Embryonic facial prominence (tissue), 1 donor: ENCODE data around the gene TTLL10.
"Not testable (repeated sequence)": the region's sequence is repeated elsewhere in the genome, so short reads cannot be mapped to it uniquely, and the experiment has no call there.

ENCODE experiments used
- DNase-seq: peaks from one replicate; pipeline ENCODE4 v3.0.0-alpha.2; 2016; ENCODE audit errors: extremely low spot score

The TTLL10 gene

DNA sequence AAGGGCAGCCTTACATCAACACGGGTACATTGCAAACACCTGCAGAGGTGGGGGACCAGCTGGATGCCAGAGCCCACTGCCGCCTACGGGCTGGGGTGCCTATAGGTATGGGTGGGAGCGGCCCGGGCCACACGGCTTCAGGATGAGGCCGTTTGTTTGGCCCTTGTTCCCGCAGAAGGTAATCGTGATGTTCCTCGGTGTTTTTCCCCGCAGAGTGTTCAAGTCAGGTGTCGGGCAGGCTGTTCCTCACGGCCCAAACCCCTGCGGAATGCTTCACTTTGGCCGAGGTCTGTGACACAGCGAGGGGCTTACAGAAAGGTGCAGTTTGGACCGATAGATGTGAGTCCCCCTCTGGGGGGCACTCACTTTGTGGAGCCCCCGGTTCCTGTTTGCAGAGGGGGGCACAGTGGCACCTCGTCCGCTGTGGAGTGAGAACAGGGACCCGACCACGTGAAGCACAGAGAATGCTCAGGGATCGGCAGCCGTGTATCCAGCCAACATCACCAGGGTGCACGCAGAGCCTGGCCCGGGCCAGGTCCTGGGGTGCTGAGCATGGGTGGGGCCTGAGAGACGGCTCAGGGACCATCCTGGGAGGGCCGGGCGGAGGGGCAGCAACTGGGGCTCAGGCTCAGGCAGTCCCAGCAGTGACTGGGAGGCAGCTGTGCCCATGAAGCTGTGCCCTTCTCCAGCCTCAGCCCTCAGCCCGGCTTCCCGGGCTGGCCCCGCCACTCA lies 453 bp upstream of the TTLL10 start:
- no peak for DNase-seq

DNA sequence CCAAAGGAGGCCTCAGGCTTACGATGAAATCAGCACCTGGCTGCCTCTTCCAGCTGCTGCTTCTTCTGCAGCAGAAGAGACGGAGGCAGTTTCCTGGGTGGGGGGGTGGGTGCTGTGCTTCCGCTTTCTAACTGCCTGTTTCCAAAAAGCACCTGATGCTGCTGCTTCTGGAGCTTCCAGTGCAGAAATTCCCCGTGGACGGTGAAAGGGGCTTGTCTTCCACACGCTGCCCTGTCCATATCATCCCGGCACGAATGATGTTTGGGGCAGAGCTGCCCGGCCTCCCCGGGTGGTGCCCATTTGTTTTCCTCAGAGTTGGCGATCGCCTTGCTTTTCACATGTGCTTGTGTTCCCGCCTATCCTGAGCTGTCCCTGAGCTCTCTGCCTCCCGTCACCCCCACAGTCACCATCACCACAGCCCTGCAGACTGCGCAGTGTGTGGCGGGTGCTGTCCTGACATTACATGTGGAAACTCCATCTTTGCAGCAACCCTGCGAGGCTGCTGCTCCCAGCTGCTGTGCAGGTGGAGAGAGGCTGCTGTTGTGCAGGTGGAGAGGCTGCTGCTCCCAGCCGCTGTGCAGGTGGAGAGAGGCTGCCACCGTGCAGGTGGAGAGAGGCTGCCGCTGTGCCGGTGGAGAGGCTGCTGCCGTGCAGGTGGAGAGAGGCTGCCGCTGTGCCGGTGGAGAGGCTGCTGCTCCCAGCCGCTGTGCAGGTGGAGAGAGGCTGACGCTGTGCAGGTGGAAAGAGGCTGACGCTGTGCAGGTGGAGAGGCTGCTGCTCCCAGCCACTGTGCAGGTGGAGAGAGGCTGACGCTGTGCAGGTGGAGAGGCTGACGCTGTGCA lies 1.8 kb downstream of the TTLL10 start:
- DNase-seq, result no peak

DNA sequence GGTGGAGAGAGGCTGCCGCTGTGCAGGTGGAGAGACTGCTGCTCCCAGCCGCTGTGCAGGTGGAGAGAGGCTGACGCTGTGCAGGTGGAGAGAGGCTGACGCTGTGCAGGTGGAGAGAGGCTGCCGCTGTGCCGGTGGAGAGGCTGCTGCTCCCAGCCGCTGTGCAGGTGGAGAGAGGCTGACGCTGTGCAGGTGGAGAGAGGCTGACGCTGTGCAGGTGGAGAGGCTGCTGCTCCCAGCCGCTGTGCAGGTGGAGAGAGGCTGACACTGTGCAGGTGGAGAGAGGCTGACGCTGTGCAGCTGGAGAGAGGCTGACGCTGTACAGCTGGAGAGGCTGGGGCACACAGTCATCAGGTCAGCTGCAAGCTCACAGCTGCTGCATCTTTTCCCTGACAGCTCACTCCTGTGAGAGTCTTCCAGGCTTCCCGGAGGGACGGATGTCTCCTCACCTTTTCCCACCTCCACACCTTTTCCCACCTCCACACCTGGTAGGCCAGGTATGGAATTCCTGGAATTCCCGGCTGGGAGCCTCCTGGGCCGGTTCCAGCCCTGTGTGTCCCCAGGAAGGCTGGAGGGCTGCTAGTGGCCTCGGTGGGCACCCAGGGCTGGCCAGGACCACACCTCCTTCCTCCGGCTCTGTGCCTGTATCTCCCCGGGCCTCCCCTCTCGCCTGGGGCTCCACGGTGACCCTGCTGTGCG lies 2.5 kb downstream of the TTLL10 start:
- not testable (repeated sequence) for DNase-seq

DNA sequence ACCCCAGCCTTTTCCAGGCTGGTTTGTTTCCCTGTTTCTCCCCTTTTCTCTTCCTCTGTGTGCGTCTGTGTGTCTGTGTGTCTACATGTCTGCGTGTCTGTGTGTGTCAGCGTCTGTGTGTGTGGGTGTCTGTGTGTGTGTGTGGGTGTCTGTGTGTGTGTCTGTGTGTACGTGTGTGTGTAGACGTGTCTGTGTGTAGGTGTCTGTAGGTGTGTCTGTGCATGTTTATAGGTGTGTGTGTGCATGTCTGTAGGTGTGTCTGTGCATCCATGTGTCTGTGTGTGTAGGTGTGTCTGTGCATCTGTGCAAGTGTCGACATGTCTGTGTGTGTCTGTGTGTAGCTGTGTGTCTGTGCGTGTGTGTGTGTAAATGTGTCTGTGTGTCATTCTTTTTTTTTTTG lies 3.3 kb downstream of the TTLL10 start:
- no peak for DNase-seq

DNA sequence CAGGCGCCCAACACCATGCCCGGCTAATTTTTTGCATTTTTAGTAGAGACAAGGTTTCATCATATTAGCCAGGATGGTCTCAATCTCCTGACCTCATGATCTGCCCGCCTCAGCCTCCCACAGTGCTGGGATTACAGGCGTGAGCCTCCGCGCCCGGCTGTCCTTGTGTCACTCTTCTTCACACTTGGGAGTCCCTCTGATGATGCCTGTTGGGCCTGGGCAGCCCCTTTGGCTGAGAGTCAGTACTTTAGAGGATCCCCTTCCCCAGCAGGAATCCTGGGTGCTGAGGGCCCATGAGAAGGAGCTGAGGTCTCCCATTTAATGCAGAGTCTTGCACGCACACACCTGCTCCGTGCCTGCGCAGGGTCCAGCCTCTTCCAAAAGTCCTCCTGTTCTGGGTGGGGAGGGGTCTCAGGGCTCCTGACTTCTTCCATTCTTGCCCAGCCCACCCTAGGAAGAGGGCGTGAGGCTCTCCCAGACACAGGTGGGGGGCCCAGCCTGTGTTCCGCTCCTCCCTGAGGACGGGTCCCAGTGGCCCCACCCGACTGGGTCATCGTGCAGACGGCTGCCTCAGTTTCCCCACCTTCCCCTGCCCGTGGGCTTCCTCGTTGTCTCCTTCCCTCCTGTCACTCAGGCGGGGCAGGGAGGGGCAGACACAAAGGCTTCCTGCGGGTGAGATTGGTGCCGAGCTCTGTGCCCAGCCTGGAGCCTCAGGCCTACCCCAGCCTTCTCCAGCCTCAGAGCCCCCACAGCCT lies 3.9 kb downstream of the TTLL10 start:
- DNase-seq, result no peak

DNA sequence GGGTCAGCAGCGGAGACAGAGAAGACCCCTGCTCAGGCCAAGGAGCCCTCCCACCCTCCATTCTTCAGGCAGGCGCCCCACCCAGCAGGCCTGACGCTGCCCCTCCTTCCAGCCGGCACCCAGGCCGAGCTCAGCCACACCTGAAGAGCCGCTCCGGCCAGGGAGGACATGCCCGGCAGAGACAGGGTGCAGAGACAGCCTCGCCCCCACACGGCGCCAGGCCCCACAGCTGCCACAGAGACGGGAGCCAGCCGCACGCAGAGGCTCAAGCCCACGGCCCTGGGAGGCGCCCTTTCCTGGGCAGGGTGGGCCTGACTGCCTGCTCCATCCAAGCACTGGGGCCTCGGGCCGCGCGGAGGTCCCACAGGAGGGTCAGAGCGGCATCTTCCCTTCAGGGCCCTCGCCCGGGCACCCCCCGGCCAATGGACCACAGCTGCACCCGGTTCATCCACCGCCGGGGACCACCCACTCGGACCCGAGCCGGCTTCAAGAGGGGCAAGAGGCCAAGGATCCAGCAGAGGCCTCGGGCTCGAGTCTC lies 5.2 kb downstream of the TTLL10 start:
- no peak for DNase-seq

DNA sequence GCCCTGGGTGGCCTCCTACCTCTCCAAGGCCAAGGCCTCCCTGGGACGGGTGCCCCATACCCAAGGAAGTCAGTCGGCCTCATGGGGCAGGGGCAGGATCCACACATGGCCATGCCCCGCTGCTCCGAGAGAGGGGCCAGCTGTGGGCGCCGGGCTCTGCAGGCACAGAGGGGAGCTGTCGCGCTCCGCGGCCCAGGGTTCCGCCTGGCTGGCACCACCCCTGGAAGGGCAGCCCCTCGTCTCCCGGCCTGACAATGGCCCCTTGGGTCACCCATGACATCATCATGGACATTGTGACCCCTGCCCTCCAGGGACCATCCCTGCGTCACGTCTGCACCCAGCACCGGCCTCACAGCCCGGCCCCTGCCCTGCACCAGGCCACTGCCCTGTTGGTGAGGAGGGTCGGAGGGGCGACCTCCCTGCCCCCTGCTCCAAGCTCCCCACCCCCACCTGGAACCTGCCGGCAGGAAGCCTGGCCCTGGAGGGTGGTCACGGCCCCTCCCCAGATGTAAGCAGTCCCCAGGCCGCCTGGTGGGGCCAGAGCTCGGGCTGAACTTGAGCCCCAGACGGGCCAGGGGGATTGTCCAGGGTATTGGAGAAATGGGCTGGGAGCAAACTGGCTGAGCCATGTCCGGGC lies 5.8 kb downstream of the TTLL10 start:
- DNase-seq, result no peak

DNA sequence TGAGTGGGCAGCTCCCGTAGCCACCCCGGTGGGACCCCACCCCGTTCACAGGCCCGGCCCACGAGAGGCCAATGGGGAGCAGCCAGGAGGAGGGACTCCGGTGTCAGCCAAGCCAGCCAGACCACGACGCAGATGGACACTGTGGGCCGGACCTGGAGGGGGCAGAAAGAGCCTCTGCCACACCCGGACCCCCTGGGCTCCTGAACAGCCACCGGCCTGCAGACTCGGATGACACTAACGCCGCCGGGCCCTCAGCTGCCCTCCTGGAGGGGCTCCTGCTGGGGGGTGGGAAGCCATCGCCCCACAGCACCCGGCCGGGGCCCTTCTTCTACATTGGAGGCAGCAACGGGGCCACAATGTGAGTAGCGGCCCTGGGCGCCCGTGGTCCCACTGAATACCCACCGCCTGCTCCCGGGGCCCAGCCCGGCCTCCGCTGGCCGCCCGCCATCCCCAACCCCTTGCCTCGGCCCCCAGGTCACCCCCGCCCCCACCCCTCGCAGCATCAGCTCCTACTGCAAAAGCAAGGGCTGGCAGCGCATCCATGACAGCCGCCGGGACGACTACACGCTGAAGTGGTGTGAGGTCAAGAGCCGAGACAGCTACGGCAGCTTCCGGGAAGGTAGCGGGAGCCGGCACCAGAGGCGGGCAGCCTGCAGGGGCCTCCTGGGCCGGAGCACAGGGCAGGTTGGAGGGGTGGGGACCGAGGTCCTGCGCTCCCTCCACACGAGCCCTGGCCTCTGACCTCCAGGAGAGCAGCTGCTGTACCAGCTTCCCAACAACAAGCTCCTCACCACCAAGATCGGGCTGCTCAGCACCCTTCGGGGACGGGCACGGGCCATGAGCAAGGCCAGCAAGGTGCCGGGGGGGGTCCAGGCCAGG lies 6.5 kb downstream of the TTLL10 start:
- no peak for DNase-seq

DNA sequence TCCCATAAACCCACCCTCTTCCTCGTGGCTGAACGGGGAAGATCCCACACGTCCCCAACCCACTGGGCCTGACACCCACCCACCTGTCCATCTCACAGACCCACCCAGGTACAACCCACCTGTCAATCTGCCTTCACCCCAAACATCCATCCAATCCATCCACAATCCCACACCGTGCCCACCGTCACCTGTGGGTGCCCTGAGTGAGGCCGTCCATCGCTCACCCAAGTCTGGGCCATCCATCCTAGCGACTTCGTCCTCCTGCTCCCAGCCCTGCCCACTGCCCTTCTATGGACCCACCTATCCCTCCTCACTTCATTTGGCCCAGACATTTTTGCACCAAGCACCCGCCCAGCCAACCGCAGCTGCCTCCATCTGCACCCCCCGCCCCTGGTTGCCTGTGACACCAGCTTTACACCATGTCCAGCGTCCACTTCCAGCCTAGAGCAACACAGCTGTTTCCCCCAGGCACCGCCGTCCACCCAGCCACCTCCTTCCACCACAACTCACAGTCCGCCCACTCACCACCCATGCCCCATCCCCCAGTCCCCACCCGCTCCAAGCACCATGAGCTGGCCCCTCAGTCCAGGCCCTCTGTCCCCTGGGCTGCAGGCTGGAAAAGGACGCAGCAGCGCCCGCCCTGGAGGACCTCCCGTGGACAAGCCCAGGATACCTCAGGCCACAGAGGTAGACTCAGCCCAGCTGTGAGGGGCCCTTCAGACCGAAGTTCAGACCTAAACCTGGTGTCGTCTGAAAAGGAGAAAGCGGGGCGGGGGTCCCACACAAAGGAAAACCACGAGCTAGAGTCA lies 7.7 kb downstream of the TTLL10 start:
- DNase-seq, result no peak

DNA sequence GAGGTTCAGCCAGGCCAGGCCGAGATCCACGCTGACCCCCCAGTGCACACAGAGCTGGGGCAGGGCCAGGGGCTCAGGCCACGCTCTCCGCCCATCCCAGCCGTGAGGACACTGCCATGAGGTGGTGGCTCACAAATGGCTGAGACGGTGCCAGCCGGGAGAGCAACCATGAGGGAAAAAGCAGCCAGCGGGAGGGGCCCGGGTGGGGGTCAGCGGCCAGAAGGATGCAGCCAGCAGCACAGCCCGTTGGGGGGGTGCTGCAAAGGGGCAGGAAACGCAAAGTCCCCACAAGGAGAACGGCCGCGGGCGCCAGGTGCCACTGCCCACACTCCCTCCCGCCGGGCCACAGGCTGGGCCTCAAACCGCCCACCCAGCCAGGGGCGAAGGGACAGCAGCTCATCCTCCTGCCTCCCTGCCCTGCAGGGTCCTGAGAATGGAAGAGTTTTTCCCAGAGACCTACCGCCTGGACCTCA lies 8.3 kb downstream of the TTLL10 start:
- no peak for DNase-seq

DNA sequence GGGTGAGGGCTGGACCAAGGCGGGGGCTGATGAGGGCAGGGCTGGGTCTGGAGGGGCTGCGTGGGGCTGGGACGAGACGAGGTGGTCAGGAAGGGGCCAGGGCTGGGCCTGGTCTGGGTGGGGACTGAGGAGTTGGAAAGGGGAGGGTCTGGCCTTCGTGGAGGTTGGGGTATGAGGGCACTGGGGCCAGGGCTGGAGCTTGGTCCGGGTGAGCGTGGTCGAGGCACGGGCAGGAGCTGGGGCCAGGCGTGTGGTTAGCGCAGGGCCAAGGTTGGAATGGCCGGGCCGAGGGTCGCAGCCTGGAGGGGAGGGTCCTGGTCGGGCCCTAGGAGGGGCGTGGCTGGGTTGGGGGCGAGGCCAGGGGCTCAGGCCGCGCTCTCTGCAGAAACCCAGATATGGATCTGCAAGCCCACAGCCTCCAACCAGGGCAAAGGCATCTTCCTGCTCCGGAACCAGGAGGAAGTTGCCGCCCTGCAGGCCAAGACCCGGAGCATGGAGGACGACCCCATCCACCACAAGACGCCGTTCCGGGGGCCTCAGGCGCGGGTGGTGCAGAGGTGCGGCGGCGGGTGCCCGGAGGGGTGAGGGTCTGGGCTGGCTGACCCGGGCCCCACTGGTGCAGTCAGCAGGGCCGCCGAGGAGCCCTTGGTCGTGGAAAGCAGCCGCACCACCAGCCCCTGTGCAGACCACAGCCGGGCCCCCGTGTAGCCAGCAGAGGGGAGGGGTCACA lies 9.0 kb downstream of the TTLL10 start:
- no peak for DNase-seq

DNA sequence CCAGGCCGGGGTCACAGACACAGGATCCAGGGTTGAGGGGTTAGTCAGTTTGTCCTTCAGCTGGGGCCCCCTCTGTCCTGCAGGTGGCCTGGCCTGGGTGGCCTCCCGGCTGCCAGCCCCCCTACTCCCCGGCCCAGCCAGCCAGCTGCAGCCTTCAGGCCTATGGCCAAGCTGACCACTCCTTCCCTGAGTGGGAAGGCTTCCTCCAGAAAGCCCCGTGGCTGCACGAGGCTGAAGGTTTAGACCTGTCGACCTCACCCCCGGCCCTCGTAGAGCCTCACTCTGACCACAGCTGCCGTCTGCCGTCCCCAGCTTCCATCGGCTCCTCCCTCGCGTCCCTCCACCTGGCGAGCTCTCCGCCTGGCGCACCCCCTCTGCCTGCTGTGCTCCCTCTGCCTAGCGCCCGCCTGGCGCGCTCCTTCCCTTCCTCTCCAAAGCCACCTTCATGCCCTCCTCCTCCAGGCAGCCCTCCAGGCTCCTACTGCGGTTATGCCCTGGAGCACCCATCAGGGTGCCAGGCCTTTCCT lies 9.6 kb downstream of the TTLL10 start:
- DNase-seq, result no peak

DNA sequence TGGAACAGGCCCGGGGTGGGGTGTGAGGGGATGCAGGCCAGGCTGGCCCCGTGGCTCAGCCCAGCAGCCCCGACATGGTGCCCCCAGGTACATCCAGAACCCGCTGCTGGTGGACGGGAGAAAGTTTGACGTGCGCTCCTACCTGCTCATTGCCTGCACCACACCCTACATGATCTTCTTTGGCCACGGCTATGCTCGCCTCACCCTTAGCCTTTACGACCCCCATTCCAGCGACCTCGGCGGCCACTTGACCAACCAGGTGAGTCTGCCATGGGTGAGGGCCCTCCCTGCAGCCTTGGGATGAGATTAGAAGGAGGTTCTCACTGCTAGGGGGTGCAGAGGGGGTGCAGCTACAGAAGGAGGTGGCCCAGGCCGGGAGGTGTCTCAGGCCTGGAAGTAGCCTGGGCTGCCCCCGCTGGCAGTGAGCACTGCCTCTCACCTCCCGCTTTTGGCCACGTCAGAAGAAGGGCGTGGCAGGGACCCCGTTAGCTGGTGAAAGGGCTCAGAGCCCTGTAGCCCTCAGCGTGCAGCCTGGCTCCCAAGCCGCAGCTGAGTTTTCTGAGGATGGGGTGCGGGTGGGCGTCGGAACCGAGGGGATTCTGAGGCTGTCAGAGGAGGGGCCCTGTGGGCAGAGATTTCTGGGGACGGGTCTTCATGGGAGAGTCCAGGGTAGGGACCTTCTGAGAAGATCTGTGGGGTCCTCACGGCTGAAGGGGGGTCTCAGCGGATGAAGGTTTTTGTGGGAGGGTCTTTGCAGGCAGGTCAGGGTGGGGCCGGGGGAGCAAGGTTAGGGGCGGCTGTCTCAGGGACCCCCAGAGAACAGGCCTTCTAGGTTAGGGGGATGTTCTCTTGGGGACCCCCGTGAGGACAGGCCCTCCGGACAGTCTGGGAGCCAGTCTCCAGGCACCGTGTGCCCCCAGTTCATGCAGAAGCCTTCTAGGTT lies 10.4 kb downstream of the TTLL10 start:
- no peak for DNase-seq

DNA sequence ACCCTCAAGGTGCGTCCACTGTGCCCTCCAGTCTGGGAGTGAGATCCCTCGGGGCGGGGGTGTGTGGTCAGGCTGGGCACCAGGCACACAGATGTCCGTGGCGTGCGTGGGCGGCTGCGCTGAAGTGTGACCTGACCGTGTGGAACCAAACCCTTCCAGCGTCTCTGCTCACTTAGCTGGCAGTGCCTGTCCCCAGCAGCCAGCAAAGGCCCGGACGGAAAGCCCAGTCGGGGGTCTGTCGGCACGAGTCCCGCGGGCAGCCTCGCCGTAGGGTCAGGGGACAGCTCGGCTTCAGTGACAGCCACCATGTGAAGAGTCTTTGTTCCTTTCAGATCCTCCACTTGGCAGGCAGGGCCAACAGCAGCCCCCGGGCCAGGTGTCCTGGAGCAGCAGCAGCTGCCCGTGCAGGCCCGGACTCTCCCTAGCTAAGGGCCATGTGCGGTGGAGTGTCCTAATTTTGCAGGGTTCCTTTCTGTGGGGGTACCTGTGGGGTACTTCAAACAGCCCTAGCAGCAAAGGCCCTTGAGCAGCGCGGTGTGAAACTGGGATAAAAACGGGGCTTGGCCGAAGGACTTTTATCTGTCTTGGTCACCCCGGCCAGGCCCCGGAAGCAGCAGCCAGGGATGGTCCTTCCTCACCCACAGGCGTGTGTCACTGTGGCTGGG lies 11.6 kb downstream of the TTLL10 start:
- no peak for DNase-seq

DNA sequence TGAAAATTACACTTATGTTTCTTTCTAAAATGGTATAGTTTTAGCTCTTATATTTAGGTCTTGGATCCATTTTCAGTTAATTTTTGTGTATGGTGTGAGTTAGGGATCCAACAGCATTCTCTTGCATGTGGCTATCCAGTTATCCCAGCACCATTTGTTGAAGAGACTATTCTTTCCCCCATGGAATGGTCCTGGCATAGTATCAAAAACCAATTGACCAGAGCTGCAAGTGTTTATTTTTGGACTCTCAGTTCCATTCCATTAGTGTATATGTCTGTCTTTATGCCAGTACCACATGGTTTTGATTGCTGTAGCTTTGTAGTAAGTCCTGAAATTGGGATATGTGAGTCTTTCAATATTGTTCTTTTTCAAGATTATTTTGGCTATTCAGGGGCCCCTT lies 14.3 kb downstream of the TTLL10 start:
- no peak for DNase-seq

DNA sequence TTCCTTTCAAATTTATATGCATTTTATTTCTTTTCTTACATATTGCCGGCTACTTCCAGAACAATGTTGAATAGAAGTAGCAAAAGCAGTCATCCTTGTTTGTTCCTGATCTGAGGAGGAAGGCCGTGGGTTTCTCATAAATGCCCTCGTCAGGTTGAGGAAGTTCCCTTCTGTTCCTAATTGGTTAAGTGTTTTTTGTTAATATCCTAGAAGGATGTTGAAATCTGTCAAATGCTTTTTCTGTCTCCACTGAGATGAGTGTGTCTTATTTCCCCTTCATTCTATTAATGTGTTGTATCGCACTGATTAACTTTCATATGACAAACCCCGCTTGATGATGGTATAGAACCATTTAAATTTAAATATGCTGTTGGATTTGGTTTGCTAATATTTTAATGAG lies 15.4 kb downstream of the TTLL10 start:
- no peak for DNase-seq

DNA sequence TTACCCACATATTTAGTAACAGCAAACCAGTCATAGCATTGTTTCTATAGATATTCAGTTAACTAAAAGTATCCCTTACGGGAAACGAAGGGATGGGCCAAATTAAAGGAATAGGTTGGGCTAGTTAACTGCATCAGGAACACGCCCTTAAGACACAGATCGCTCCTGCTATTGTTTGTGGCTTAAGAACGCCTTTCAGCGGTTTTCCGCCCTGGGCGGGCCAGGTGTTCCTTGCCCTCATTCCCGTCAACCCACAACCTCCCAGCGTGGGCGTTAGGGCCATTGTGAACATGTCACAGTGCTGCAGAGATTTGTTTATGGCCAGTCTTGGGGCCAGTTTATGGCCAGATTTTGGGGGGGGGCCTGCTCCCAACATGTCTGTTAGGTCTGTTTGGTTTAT lies 18.1 kb downstream of the TTLL10 start:
- no peak for DNase-seq
